ENCODE data around the gene ZYG11B.

- TF ChIP-seq EZH2 (IDR thresholded peaks at IDR 0.05) (no peak), POLR2AphosphoS5 (IDR thresholded peaks at IDR 0.05; ENCODE audit: borderline replicate concordance, low read depth, low read length) (no peak), FOXP2 (optimal IDR thresholded peaks at IDR 0.05; ENCODE audit: control extremely low read depth, extremely low read length, insufficient read depth) (no peak)
These were observed 46.8 kb upstream of the ZYG11B start for GRCh38 chr1:52679498-52679897.

Data from SK-N-MC (cell line).